Suppressor macrophage treated with lipopolysaccharide for 4 hours (primary cell): ENCODE data around the gene NCOR1.
"Not testable (repeated sequence)": the region's sequence is repeated elsewhere in the genome, so short reads cannot be mapped to it uniquely, and the experiment has no call there.

Experiments
- DNase-seq: peaks from one replicate; pipeline ENCODE4 v3.0.0-alpha.2; 2020

The NCOR1 gene

DNA sequence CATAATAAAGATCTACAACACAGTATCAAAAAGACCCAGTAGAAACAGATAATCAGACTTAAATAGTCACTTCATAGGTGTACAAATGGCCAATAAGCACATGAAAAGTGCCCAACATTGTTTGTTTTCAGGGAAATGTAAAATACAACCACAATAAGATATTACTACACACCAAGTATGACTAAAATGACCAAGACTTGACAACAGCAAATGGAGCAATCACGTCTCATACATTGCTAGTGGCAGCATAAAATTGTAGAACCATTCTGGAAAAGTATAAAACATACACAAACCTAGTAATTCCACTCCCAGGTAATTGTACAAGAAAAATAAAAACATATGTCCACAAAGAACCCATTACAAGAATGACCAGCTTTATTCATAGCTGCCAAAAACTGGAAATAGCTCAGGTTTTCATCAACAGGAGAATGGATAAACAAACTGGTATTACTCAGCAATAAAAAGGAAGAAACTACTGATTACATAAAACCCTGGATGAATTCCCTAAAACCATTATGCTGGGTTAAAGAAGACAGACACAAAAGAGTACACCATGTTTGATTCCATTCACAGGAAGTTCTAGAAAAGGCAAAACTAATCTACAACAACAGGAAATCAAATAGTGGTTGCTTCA lies 130.2 kb downstream of the NCOR1 start:
- DNase-seq: peak; percentile 23

DNA sequence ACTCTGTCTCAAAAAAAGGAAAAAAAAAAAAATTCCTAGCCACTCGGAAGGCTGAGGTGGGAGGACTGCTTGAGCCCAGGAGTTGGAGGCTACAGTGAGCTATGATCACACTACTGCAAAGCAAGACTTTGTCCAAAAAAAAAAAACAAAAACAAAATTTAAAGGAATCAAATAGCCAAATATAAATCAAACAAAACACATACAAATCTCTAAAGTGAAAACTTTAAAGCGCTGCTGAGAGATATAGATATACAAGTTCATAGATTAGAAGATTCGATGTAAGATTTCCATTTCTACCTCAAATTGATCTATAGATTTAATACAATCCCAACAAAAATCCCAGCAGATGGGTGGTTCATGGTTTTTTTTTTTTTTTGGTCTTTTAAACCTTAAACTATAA lies 132.1 kb downstream of the NCOR1 start:
- DNase-seq: no peak

DNA sequence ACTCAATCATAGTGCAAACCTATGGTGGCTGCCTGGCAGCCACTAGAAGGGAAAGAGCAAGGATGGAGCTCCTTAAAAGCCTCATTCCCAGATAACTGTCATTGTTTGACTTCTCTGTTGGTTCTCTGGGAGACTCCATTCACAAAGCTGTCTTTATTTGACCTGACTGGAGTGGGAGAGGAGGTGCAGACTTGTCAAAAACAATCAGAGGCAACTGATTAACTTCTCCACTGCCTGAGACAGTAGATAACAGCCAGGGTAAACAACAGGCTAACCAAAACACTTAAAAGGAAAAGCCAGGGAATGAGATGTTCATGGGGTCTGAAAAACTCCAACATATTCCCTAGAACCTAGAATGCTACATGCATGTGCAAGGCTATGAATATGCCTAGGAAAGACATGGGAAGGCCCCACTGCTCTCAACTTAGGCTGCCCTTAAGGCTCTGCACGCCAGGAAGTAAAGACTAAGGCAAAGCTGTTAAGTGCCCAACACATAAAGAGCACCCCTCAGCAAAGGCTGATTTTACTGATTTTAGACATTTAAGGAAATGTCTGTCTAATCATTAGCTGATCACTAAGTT lies 133.7 kb downstream of the NCOR1 start:
- DNase-seq: no peak

DNA sequence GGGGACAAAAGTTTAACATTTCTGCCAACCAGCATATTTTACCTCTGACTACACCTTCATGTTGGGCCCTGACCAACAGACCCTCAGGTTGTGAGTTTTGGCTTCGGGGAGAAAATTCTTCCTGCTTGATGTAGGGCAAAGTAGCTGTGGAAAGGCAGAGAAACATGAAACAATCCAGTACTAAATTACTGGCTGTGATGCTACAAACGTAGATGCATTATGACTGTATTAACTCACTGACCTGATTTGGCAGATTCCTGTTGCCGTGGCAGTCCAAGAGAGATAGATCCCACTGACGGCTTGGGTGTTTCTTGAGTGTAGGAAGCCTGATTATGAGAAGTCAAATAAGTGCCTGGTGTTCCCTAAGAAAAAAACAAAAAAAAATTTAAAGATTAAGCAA lies 135.0 kb downstream of the NCOR1 start:
- no peak for DNase-seq

DNA sequence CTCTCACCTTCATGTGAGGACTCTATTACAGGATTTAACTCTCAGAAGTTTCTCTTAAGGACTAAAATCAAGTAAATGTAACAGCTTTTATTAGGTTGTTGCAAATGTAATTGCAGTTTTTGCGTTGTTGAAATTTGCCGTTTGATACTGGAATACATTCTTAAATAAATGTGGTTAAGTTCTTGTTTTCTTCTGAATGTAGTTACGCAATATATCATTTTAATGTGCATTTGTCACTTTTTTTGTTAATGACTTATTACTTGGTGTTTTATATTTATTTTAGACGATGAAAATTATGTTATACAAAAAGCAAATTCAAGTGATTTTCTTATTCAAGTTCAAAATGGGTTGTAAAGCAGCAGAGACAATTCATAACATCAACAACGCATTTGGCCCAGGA lies 139.4 kb downstream of the NCOR1 start:
- no peak for DNase-seq

DNA sequence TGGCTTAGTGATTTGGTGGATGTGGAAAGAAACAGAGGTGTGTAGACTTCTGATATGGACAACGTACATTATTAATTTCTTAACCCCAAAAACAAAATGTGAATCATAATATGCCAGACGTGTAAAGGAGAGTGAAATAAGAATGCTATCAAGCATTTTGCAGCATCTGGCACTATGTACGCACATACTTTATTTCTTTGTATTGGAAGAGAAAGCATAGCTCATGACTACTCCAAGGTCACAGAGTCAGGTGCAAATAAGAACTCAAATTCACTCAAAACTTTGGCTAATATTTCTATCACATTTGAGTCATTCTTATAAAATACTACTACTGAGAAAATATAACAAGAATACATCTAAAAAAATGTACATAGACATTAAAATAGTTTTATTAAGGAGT lies 140.9 kb downstream of the NCOR1 start:
- no peak for DNase-seq

DNA sequence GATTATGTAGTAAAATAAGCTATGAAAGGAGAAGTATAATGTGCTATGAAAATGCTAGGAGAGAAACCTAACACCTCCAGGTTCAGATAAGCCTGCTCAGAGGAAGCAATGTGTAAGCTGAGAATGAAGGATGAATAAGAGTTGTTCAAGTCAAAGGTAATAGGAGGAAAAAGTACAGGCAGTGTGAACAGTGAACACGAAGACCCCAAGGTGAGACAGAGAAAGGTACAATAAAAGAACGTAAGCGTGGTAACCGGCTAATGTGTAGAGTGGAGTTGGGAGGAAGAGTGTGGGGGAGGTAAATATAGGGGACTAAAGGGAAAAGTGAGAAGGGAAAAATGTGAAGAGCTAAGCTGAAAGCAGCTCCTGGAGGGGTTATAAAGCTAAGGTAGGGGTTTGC lies 141.5 kb downstream of the NCOR1 start:
- DNase-seq: no peak

DNA sequence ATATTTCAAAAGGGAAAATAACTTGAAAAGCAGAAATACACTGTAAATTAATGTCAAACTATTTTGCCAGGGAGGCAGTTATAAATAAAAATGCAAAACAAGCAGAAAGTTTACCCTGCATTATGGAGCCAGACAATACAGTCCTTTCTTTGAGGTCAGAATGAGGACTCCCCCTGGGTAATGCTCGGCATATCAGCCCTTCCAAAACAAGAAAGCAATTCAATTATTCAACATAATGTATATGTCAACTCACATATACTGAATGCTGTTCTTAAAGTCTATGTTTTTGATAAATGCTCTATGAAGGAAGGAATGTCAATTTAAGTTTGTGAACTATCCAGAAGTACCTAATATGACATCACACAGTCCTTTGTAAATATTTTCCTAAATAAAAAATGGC lies 143.3 kb downstream of the NCOR1 start:
- no peak for DNase-seq

DNA sequence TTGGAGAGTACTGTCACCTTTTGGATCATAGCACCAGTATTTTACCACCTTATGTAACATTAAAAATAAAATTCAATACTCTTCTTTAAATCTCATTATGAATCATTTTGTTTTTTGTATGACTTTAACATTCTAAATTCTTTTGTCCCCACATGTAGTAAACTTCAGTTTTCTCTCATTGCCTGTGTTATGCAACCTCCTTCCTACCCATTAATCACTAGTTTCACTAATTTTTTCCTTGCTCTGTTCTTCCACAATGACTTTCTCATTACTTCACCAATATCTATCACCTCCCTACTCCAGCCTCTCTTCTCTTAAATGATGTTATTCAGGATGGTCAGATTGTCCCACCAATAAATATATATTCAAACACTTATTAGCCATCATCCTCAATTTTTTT lies 147.0 kb downstream of the NCOR1 start:
- DNase-seq: no peak

DNA sequence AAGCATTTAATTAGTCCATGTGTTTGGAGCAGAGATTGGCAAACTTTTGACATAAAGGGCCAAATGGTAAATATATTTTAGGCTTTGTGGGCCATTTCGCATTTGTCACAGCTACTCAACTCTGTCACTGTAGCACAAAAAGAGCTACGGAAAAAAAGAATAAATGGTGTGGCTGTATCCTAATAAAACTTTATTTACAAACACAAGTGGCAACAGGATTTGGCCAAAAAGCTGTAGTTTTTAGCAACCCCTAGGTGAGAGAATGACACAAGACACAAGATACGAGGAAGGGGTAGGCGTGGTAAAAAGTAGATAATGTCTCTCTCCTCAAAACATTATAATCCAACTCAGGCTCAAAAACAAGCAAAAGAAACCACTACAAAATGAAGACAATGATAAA lies 149.2 kb downstream of the NCOR1 start:
- no peak for DNase-seq

DNA sequence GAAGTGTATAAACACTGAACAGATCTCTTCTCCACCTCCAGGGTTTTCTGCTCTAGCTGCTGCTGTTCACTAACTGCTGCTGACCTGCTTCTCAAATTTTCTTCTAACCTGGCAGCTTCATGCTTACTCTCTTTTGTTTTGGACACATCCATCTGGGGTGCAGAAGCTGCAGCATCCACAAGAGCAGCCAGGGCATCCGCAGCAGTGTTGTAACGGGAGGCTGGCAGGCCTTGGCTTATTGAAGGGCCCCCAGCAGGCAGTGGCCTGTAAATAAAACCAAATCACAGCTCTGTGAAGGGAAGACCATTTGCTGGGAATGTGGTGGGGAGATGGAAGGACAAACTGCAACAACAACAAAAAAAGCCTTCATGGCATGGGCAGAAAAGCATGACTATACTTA lies 153.7 kb downstream of the NCOR1 start:
- no peak for DNase-seq

DNA sequence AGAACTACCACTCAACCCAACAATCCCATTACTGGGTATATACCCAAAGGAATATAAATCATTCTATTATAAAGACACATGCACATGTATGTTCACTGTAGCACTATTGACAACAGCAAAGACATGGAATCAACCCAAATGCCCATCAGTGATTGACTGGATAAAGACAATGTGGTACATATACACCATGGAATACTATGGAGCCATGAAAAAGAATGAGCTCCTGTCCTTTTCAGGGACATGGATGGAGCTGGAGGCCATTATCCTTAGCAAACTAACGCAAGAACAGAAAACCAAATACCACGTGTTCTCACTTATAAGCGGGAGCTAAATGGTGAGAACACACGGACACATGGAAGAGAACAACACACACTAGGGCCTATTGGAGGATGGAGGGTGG lies 160.2 kb downstream of the NCOR1 start:
- DNase-seq: not testable (repeated sequence)

DNA sequence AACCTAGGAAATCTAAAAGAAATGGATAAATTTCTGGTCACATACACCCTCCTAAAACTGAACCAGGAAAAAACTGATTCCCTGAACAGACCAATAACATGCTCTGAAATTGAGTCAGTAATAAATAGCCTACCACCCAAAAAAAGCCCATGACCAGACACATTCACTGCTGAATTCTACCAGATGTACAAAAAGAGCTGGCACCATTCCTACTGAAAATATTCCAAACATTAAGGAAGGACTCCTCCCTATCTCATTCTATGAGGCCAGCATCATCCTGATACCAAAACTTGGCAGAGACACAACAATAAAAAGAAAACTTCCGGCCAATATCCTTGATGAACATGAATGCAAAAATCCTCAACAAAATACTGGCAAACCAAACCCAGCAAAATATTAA lies 162.8 kb downstream of the NCOR1 start:
- DNase-seq: no peak

DNA sequence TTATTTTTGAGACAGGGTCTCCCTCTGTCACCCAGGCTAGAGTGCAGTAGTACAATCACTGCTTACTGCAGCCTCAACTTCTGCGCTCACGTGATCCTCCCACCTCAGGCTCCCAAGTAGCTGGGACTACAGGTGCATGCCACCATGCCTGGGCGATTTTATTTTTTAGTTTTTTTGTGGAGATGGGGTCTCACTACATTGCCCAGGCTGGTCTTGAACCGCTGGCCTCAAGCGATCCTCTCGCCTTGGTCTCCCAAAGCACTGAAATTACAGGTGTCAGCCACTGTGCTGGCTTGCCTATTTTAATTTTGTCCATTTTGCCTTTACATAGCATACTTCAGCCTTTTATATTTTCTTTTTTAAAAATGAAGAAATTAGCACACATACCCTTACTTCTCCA lies 164.5 kb downstream of the NCOR1 start:
- DNase-seq: no peak

DNA sequence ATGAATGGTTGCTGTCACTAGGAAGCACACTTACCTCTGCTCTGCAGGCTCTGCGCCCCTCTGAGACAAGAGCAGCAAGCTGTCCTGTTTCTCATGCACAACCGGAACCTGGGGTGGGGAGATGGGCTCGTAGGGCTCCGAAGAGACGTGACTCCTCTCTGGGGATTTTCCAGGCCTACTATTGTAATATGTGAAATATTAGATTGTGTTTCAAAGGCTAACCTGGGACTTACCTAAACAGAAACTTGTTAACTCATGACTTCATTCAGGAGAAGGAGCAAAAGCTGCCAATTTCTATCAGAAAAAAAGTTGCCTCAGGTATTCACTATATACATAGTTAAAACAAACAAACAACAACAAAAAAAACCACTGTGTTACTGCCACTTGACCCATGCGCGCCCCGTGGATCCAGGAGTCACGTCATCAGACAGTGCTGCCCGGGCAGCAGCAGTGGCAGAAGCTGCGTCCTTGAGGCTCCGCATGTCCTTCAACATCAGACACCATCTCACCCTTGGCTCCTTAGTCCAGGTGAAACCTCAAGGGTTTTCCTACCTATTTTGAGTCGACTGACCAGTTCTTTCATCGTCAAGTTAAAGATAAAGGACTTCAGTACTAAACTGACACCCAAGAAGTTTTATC lies 166.4 kb downstream of the NCOR1 start:
- DNase-seq: no peak

DNA sequence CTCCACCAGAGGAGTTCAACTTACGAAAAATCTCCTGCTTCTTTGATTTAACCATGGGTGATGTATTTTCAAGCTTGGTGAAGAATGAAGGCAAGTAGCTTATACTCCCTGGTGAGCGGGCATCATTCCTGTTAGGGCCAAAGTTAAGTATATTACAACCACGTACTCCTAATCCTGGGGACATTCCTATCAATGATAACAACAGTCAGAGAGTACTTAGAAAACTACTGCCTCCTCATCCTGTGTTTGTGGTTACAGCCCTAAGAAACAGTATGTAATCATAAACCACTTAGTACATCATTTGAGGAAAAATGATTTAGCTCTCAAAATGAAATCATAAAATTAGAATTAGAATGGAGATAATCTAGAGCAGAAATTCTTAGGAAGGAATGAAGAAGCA lies 168.4 kb downstream of the NCOR1 start:
- DNase-seq: no peak

DNA sequence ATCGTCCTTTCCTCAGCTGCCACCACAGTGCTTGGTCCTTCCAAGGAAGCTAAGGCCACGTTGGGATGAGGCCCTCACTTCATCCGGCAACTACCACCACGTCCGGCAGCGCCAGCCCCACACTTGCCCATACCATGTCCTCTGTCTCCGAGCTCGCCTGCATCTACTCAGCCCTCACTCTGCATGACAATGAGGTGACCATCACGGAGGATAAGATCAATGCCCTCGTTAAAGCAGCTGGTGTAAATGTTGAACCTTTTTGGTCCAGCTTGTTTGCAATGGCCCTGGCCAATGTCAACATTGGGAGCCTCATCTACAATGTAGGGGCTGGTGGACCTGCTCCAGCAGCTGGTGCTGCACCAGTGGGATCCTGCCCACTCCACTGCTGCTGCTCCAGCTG lies 170.8 kb downstream of the NCOR1 start:
- DNase-seq: no peak

DNA sequence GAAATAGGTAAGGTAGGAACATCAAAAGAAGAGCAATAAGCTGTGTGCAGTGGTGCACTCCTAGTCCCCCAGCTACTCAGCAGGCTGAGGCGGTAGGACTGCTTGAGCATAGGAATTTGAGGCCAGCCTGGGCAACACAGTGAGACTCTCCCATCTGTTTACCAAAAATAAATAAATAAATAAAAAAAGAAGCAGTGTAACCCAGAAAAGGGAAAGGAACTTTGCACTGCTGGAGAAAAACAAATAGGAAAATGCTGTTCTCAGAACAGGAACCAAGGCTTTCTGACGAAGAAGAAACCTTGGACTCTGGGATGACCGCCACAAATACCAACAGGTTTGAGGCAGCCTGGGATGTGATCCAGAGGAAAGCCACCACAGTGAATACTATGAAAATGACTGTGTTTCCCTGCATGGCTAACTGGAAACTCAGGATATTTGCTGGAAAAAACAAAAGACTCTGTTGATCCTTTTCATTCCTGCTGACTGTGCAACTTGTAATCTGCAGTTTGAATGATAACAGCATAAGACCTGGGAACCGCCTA lies 174.6 kb downstream of the NCOR1 start:
- no peak for DNase-seq

DNA sequence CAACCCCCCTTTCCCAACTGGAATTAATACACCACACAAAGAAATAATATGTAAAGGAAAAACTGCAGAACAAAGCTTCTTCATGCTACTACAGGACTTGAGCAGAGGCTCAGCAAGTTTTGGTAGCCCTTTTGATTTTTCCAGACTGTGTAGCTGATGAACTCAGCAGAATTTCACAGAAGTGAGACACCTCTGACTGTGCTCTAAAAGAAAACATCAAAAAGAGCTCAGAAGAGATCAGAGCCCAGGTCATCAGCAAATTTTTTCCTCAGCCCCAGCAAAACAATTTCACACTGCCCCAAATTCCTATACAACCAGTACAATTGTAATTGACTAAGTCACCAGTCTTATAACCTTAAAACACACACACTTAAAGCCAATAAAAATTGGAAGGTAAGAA lies 177.7 kb downstream of the NCOR1 start:
- no peak for DNase-seq

DNA sequence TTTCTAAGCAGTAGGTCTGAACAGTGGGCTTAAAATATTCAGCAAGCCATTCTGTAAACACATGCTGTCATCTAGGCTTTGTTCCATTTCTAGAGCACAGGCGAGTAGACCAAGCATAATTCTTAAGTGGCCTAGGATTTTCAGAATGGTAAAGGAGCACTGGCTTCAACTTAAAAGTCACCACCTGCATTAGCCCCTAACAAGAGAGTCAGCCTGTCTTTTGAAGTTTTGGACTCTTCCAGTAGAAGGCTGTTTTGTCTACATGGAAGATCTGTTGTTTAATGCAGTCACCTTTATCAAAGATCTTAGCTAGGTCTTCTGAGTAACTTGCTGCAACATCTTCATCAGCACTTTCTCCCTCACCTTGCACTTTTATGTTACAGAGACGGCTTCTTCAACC lies 179.1 kb downstream of the NCOR1 start:
- no peak for DNase-seq

DNA sequence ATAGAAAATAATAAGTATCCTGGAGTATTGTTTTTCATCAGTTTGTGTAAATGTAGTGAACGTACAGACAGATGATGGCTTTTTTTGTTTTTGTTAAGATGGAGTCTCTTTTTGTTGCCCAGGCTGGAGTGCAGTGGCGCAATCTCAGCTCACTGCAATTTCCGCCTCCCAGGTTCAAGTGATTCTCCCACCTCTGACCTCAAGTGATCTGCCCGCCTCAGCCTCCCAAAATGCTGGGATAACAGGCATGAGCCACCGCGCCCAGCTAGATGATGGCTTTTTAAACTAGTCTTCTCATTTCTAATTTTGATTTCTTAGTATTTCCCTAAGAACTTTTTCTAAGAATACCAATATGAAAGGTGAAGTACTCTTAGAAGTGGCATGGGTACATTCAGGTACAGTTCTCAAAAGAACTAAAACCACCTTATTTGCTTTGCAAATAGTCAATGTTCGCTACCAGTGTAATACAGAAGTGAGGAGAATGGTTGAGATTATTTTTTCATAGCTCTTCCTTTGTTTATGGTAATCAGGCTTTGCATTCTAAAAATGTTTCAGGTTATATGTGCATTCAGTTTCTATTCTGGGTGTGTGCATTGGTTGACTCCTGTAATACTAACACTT lies 181.5 kb downstream of the NCOR1 start:
- no peak for DNase-seq

DNA sequence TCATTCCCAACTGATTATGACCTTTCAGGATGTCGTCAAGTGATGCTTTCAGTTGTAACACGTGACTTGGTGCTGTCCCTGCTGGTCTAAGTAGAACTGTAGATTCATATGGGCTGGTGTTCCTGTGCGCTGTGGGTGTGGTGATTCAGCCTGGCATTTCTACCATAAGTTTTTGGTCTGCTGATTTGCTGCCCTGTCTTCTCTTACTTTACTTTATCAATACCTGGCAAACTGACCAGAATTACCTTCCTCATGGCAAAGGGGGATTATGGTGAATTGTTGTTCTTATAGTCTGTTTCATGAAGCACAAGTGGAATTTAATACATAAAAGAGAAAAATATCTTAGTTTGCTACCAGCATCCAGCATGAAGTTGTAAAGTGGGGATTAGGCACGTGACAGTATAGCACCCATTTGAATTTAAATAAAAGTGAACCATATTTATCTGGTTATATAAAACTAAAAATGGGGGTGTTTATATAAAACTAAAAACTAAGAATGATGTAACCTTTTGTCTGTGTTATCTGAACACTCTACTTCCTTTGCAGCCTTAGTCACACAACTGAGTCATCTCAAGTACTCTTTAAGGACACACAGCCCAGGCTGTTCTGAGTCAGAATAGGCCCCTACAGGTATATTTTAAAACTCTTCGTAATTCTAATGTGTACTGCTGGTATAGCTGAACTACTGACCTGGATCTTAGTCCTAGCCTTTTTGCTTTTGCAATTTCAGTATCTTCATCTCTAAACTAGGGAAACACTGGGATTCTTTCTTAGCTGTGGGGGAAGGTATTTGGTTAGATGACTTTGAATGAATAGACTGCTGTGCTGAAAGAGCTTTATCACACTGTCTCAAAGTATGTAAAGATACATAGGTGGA lies 187.4 kb downstream of the NCOR1 start:
- DNase-seq: peak; percentile 63

DNA sequence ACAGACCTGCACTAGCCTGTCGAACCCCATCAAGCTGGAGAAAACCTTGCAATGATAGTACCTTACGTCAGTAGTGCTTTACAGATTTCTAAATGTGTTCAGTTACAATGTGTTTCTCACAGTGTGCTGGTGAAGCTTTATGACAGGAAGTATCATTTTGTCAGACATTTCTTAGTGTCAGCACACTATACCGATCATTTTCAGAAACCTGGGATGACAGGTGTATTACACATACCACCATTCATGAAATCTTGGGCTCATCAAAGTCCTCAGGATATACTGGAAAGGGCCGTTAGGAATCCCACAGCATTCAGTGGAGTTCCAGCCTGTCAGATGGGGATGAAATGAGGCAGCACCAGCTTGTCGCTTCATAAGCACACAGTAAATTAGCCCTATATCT lies 188.4 kb downstream of the NCOR1 start:
- DNase-seq: no peak
